ENCODE measurements around the gene DNAJB8.

DNA sequence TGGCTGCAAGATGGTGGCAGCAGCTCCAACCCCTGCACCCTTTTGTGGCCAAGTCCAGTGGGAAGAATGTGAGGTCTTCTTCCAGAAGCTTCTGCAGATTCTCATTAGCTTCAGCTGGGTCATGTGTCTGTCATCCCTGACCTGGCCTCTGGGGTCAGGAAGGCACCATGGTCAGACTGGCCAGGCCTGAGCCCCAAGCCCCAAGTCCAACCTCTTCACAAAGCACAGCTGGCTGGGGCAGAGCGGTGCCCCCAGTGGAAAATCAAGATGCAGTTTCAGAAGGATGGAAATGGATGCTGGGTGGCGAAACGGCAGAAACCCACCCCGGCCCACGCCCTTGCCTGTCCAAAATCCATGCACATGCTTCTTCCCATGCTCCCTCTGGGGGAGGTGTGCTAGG lies 42.2 kb upstream of the DNAJB8 start:
- TF ChIP-seq, protein P1, sequence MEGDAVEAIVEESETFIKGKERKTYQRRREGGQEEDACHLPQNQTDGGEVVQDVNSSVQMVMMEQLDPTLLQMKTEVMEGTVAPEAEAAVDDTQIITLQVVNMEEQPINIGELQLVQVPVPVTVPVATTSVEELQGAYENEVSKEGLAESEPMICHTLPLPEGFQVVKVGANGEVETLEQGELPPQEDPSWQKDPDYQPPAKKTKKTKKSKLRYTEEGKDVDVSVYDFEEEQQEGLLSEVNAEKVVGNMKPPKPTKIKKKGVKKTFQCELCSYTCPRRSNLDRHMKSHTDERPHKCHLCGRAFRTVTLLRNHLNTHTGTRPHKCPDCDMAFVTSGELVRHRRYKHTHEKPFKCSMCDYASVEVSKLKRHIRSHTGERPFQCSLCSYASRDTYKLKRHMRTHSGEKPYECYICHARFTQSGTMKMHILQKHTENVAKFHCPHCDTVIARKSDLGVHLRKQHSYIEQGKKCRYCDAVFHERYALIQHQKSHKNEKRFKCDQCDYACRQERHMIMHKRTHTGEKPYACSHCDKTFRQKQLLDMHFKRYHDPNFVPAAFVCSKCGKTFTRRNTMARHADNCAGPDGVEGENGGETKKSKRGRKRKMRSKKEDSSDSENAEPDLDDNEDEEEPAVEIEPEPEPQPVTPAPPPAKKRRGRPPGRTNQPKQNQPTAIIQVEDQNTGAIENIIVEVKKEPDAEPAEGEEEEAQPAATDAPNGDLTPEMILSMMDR (IDR thresholded peaks at IDR 0.05; ENCODE audit: low read depth, low read length, poor library complexity, severe bottlenecking) = no peak
- no peak for TF ChIP-seq EZH2phosphoT487 (IDR thresholded peaks at IDR 0.05; ENCODE audit: borderline replicate concordance, low read length)
